RWPE1 (cell line): ENCODE measurements around the gene ADARB1.

Experiments used
- CTCF ChIA-PET: fragments of 350-600 bp; sonication (Branson Sonifier 250); formaldehyde crosslinking; extraction: SDS; loops from one replicate; lab custom pipeline; 2021; lab: Yijun Ruan, JAX
- POLR2A ChIA-PET: fragments of 400-600 bp; formaldehyde crosslinking; extraction: SDS; loops from one replicate; lab custom pipeline; 2020; ENCODE audit warnings: antibody characterized with exemption; ENCODE audit not compliant: low non-redundant PET; lab: Yijun Ruan, JAX
- DNase-seq: peaks from one replicate; pipeline ENCODE4 v3.0.0; 2012; ENCODE audit warnings: low spot score
- H3K27ac ChIP-seq: fragments of 450-650 bp; 2 replicates; pipeline ENCODE4 v1.5.1; 2017
- TF ChIP-seq, protein P1 (sequence below): fragments of 450-650 bp; conservative IDR thresholded peaks from 2 replicates; pipeline ENCODE4 v1.5.1; 2017; ENCODE audit warnings: low read depth, mild to moderate bottlenecking

ADARB1 gene

DNA sequence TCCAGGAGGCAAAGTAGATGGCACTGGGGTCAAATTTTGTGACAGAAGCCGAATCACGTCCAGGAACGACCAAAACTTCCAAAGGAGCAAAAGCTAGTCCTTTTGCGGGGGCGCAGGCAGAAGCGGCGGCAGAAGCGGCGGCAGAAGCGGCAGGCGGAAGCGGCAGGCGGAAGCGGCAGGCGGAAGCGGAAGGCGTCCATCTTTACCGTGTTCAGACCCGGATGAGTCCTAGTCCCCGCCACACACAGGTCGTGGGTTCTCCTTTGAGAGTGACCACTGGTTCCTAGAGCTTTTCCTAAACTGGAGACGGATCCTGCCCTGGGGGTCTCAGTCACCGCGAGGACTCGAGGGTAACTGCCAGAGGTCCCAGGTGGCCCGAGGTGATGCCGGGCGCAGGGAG is 159.7 kb downstream of the ADARB1 start:
- TF ChIP-seq, protein P1, sequence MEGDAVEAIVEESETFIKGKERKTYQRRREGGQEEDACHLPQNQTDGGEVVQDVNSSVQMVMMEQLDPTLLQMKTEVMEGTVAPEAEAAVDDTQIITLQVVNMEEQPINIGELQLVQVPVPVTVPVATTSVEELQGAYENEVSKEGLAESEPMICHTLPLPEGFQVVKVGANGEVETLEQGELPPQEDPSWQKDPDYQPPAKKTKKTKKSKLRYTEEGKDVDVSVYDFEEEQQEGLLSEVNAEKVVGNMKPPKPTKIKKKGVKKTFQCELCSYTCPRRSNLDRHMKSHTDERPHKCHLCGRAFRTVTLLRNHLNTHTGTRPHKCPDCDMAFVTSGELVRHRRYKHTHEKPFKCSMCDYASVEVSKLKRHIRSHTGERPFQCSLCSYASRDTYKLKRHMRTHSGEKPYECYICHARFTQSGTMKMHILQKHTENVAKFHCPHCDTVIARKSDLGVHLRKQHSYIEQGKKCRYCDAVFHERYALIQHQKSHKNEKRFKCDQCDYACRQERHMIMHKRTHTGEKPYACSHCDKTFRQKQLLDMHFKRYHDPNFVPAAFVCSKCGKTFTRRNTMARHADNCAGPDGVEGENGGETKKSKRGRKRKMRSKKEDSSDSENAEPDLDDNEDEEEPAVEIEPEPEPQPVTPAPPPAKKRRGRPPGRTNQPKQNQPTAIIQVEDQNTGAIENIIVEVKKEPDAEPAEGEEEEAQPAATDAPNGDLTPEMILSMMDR = no peak
- POLR2A ChIA-PET = no interaction called here
- CTCF ChIA-PET = interaction anchor here (1.0 kb wide), 1 partner anchor 94 kb away, joined by 3 read pairs; no protein-coding TSS in a partner anchor
- DNase-seq = no peak
- no peak overlapping the region for H3K27ac ChIP-seq

DNA sequence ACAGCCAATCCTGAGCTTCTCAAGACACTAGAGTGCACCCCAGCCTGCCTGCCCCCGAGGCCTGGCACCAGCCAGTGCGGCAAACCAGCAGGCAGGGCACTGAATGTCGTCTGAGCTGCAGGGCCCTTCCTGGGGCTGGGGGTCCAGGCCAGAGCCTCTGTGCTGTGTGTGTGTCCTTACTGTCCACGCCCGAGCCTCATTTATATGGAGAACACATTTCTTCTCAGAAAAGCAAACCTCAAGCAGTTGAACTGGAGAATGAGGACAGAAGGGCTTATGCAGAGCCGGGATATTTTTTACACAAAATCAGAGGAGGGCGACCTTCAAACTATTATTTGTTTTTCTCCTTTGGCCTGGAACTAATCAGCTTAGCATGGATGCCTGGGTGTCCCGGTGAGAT is 160.6 kb downstream of the ADARB1 start:
- DNase-seq = no peak
- H3K27ac ChIP-seq = no peak overlapping the region
- TF ChIP-seq, protein P1 = no peak
- ChIA-PET CTCF (interaction anchor here (1.0 kb wide), 1 partner anchor 95 kb away, joined by 3 read pairs; no protein-coding TSS in a partner anchor), POLR2A (no interaction called here)

DNA sequence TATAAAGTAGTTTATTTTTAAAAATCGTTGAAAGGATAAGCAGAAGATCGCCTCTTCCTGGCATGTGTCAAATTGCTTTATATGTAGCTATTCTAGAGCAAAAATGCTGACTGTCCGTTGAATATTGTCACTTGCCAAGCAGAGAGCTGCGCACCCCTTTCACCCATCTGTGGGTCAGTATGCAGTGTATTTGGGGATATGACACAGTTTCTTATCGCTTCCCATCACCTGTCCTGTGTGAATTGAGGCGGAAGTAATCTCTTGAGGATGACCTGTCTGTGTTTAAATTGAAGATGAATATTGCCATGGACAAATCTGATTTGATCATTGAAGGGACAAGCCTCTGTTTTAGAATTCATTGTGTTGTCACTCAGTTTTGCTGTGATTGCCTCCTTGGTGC is 161.1 kb downstream of the ADARB1 start:
- TF ChIP-seq, protein P1 = no peak
- ChIA-PET POLR2A (no interaction called here), CTCF (interaction anchor here (1.0 kb wide), 1 partner anchor 95 kb away, joined by 3 read pairs; no protein-coding TSS in a partner anchor)
- no peak overlapping the region for H3K27ac ChIP-seq
- DNase-seq = no peak

DNA sequence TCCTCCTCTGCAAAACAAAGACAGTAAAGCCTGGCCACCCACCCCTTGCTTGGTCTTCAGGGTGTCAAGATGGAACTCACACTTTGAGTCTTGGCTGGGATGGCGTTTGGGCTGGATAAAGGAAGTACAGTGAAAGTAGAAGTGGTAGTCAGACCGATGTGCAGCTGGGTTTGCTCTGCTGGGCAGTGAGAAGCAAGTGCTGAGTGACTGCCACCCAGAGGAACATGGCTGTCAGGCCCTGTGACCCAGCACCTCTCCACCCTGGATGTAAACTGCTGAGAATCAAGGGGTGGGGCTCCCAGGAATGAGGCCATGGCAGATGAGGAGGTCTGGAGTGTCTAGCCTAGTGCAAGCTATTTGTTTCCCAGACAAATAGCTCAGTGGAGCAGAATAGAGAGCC is 162.1 kb downstream of the ADARB1 start:
- DNase-seq = no peak
- TF ChIP-seq, protein P1 = no peak
- CTCF ChIA-PET = interaction anchor here (0.5 to 0.9 kb wide), 3 partner anchors 13 to 174 kb away, joined by 3 to 5 read pairs (median 4); no protein-coding TSS in a partner anchor
- POLR2A ChIA-PET = no interaction called here
- H3K27ac ChIP-seq = no peak overlapping the region

DNA sequence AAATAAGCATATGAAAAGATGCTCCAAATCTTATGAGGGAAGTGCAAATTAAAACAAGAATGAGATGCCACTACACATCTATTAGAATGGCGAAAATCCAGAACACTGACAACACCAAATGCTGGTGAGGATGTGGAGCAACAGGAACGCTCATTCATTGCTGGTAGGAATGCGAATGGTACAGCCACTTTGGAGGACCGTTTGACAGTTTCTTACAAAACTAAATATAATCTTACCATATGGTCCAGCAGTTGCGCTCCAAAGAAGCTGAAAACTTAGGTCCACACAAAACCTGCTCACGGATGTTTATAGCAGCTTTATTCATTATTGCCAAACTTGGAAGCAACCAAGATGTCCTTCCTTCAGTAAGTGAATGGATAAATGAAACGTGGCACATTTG is 163.0 kb downstream of the ADARB1 start:
- TF ChIP-seq, protein P1 = no peak
- no peak for DNase-seq
- ChIA-PET POLR2A (no interaction called here), CTCF (no interaction called here)
- H3K27ac ChIP-seq = no peak overlapping the region

DNA sequence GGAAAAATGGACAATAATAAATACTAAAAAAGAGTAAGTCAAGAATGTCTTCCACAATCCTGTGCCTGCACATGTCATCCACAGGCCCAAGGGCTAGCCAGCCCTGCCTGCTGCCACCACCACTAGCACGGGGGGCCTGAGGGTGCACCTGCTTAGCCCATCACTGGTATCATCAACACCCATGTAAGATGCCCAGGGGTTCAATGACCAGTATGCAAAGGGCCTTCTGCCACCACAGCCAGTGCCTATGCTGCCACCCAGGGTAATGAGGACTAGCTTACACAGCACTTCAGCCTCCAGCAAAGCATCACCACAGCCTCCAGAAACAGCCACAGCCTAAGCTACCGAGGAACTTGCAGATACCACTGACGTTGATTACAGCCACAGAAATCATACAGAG is 167.0 kb downstream of the ADARB1 start:
- TF ChIP-seq, protein P1 = no peak
- DNase-seq = no peak
- CTCF ChIA-PET = no interaction called here
- H3K27ac ChIP-seq = no peak overlapping the region
- POLR2A ChIA-PET = no interaction called here
